ENCODE data around the gene PAQR4.

DNA sequence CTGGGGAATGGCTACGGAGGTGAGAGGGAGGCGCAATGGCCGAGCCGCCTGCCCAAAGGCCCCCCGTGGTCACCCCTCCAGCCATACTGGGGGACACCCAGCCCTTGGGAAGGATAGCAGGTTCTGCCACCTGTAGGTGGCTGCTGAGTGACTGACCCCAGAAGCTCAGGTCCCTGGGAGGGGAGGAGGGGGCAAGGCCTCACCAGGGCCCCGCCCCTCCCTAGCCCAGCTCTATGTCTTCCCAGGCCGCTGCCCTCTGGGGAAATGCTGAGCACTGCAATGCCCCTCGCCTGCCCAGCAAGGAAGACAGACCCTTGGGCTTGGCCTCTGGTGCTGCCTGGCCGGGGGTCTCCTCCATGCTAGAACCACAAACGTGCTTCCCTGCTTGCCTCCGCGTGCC, 32.2 kb downstream of the PAQR4 start:
- TF ChIP-seq, protein P1, sequence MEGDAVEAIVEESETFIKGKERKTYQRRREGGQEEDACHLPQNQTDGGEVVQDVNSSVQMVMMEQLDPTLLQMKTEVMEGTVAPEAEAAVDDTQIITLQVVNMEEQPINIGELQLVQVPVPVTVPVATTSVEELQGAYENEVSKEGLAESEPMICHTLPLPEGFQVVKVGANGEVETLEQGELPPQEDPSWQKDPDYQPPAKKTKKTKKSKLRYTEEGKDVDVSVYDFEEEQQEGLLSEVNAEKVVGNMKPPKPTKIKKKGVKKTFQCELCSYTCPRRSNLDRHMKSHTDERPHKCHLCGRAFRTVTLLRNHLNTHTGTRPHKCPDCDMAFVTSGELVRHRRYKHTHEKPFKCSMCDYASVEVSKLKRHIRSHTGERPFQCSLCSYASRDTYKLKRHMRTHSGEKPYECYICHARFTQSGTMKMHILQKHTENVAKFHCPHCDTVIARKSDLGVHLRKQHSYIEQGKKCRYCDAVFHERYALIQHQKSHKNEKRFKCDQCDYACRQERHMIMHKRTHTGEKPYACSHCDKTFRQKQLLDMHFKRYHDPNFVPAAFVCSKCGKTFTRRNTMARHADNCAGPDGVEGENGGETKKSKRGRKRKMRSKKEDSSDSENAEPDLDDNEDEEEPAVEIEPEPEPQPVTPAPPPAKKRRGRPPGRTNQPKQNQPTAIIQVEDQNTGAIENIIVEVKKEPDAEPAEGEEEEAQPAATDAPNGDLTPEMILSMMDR (IDR thresholded peaks at IDR 0.05; ENCODE audit: poor library complexity, severe bottlenecking), result no peak
- TF ChIP-seq, protein P2, sequence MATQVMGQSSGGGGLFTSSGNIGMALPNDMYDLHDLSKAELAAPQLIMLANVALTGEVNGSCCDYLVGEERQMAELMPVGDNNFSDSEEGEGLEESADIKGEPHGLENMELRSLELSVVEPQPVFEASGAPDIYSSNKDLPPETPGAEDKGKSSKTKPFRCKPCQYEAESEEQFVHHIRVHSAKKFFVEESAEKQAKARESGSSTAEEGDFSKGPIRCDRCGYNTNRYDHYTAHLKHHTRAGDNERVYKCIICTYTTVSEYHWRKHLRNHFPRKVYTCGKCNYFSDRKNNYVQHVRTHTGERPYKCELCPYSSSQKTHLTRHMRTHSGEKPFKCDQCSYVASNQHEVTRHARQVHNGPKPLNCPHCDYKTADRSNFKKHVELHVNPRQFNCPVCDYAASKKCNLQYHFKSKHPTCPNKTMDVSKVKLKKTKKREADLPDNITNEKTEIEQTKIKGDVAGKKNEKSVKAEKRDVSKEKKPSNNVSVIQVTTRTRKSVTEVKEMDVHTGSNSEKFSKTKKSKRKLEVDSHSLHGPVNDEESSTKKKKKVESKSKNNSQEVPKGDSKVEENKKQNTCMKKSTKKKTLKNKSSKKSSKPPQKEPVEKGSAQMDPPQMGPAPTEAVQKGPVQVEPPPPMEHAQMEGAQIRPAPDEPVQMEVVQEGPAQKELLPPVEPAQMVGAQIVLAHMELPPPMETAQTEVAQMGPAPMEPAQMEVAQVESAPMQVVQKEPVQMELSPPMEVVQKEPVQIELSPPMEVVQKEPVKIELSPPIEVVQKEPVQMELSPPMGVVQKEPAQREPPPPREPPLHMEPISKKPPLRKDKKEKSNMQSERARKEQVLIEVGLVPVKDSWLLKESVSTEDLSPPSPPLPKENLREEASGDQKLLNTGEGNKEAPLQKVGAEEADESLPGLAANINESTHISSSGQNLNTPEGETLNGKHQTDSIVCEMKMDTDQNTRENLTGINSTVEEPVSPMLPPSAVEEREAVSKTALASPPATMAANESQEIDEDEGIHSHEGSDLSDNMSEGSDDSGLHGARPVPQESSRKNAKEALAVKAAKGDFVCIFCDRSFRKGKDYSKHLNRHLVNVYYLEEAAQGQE (IDR thresholded peaks at IDR 0.05; ENCODE audit: borderline replicate concordance), result no peak
- TF ChIP-seq POLR2AphosphoS5 (IDR thresholded peaks at IDR 0.05), result no peak
- TF ChIP-seq EZH2 (IDR thresholded peaks at IDR 0.05; ENCODE audit: borderline replicate concordance, insufficient read depth, low read length, poor library complexity, severe bottlenecking), result no peak
- TF ChIP-seq EP300 (conservative IDR thresholded peaks at IDR 0.05; ENCODE audit: poor library complexity, severe bottlenecking), result no peak
- no peak for TF ChIP-seq TAF1 (IDR thresholded peaks at IDR 0.05; ENCODE audit: low read depth)
- TF ChIP-seq RAD21 (conservative IDR thresholded peaks at IDR 0.05), result no peak
- TF ChIP-seq MXI1 (conservative IDR thresholded peaks at IDR 0.05; ENCODE audit: poor library complexity, severe bottlenecking), result no peak
- TF ChIP-seq SMC3 (conservative IDR thresholded peaks at IDR 0.05; ENCODE audit: poor library complexity), result no peak
